Liver (tissue), 9 donors: ENCODE results near the gene ABCA8. TPM values are rescaled to one million over a fixed set of nuclear protein-coding genes. Genes with fewer than 3 reads are reported as not detected.

Experiments used
- DNase-seq: peaks from one replicate; pipeline ENCODE4 v3.0.0-alpha.2; 2017; ENCODE audit warnings: low spot score
- H3K27ac ChIP-seq, 2 donors: one replicate each; pipeline ENCODE4 v1.7.0; 2013; ENCODE audit warnings: inconsistent platforms in 2 of 2, low read length in 2 of 2, control low read depth in 1 of 2, low read depth in 1 of 2, mild to moderate bottlenecking in 1 of 2
- H3K27me3 ChIP-seq, 4 donors: one replicate each; pipeline versions ENCODE4 v1.6.1 to v1.7.0; 2013; ENCODE audit warnings: low read length in 3 of 4, inconsistent platforms in 1 of 4, mild to moderate bottlenecking in 1 of 4, moderate library complexity in 1 of 4; ENCODE audit not compliant: control insufficient read depth in 4 of 4, insufficient read depth in 4 of 4
- H3K36me3 ChIP-seq, 4 donors: one replicate each; pipeline versions ENCODE4 v1.6.1 to v1.7.0; 2013; ENCODE audit warnings: low read length in 3 of 4, mild to moderate bottlenecking in 3 of 4, low read depth in 1 of 4, moderate library complexity in 1 of 4; ENCODE audit not compliant: control insufficient read depth in 4 of 4, insufficient read depth in 3 of 4
- H3K4me1 ChIP-seq, 4 donors: one replicate each; pipeline versions ENCODE4 v1.6.1 to v1.7.0; 2013; ENCODE audit warnings: low read length in 3 of 4, mild to moderate bottlenecking in 3 of 4, moderate library complexity in 1 of 4; ENCODE audit not compliant: control insufficient read depth in 4 of 4, insufficient read depth in 4 of 4
- H3K4me3 ChIP-seq, 3 donors: one replicate each; pipeline versions ENCODE4 v1.6.1 to v1.7.0; 2013; ENCODE audit warnings: low read length in 3 of 3, control low read depth in 1 of 3, low read depth in 1 of 3, mild to moderate bottlenecking in 1 of 3
- H3K9ac ChIP-seq, 2 donors: one replicate each; pipeline ENCODE4 v1.7.0; 2013; ENCODE audit warnings: low read length in 2 of 2, mild to moderate bottlenecking in 2 of 2, moderate library complexity in 2 of 2, control low read depth in 1 of 2, low read depth in 1 of 2
- H3K9me3 ChIP-seq, 4 donors: one replicate each; pipeline versions ENCODE4 v1.6.1 to v1.7.0; 2013; ENCODE audit warnings: low read length in 3 of 4; ENCODE audit not compliant: control insufficient read depth in 4 of 4
- ATF3 ChIP-seq: IDR thresholded peaks from 2 replicates; pipeline ENCODE4 v1.6.1; 2016; ENCODE audit warnings: antibody characterized with exemption
- GABPA ChIP-seq, 2 donors: IDR thresholded peaks in 1 of 2; conservative IDR thresholded peaks in 1 of 2; 2 replicates each; pipeline ENCODE4 v1.6.1; 2016; ENCODE audit warnings: antibody characterized with exemption in 2 of 2, mild to moderate bottlenecking in 1 of 2, moderate library complexity in 1 of 2
- HNF4A ChIP-seq, 2 donors: conservative IDR thresholded peaks; 2 replicates each; pipeline ENCODE4 v1.6.1; 2016; ENCODE audit warnings: antibody characterized with exemption in 2 of 2, mild to moderate bottlenecking in 2 of 2
- HNF4G ChIP-seq: IDR thresholded peaks from 2 replicates; pipeline ENCODE4 v1.6.1; 2016; ENCODE audit warnings: antibody characterized with exemption
- RAD21 ChIP-seq, 2 donors: IDR thresholded peaks; 2 replicates each; pipeline ENCODE4 v1.6.1; 2016; ENCODE audit warnings: antibody characterized with exemption in 2 of 2, mild to moderate bottlenecking in 2 of 2
- YY1 ChIP-seq: IDR thresholded peaks from 2 replicates; pipeline ENCODE4 v1.6.1; 2016; ENCODE audit warnings: antibody characterized with exemption, mild to moderate bottlenecking
- WGBS: extraction: QIAGEN DNeasy Blood & Tissue Kit; methylation state at CpG from one replicate; pipeline ENCODE4 v1.1.7; 2013; 5-methylcytosine and 5-hydroxymethylcytosine counted together
- polyA plus RNA-seq, 2 donors: library from polyadenylated mRNA; stranded (reverse) in 1 of 2; unstranded in 1 of 2; fragments of 200-250 nt in 1 of 2; fragments of >200 nt in 1 of 2; fragmentation: Nextera tagmentation in 1 of 2; extraction: Ambion mirVana in 1 of 2; gene quantifications; one replicate each; pipeline versions ENCODE4 v1.2.1 to v1.2.3, GENCODE V29; 2013 to 2015
- total RNA-seq, 2 donors: library from RNA; depleted of rRNA; stranded (reverse); fragments of >200 nt; gene quantifications; one replicate each; pipeline ENCODE4 v1.2.3, GENCODE V29; 2014
- TF ChIP-seq, protein P1 (sequence below): fragments of 150-350 bp; IDR thresholded peaks from 2 replicates; pipeline ENCODE4 v1.5.1; 2017; ENCODE audit warnings: improper control_type of control experiment, low read depth, low read length; ENCODE audit not compliant: missing input control
- TF ChIP-seq, protein P2 (sequence below): IDR thresholded peaks from 2 replicates; pipeline ENCODE4 v1.6.1; 2016; ENCODE audit warnings: antibody characterized with exemption
- TF ChIP-seq, protein P3 (sequence below): IDR thresholded peaks from 2 replicates; pipeline ENCODE4 v1.6.1; 2016; ENCODE audit warnings: antibody characterized with exemption, mild to moderate bottlenecking
- TF ChIP-seq, protein P4 (sequence below): IDR thresholded peaks from 2 replicates; pipeline ENCODE4 v1.6.1; 2016; ENCODE audit warnings: antibody characterized with exemption
- donor health status: healthy.
- donor health status: healthy.
- donor health status: healthy.
- donor health status: healthy.
- donor health status: healthy.

Gene ABCA8
- total and polyA plus RNA-seq, 4 donors = 9.3 to 72.2 (median 14.0) TPM

DNA sequence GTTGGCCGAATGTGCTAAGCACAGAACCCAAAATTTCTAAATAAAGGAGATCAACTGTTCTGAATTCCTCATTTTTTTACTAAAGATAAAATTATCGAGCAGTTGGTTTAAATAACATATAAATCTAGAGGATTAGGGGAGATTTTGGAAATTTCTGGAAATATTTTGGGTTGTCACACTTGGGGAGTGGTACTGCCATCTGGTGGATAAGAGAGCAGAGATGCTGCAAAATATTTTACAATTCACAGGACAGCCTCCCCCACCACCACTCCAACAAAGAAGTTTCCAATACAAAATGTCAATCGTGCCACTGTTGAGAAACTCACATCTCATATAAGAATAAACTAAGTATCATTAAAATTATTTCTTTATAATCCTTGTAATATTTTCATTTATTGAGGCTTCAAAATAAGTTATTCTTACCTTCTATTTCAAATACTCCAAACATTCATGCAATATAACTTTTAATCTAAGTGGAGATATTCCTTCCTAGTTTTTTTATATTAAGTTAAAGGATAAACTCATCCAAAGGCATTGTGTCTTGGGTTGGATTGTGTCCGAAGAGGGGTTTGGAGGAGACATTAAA is 17.0 kb upstream of the ABCA8 start:
- WGBS = 50% methylated on average over 4 of the region's 4 CpGs
- peaks cover 0 to 5% (median 2%) of the 10 kb centered on the region in 4 donors for H3K4me1 ChIP-seq
- no peak overlapping the region for H3K27ac ChIP-seq
- H3K4me3 ChIP-seq = no peak overlapping the region
- H3K9me3 ChIP-seq = no peaks in the 10 kb centered on the region
- peak overlapping the region in 1 of 2 donors; percentile 1 for H3K9ac ChIP-seq
- TF ChIP-seq RAD21 (IDR thresholded peaks at IDR 0.05) (peak; percentile 91 to 94), HNF4G (peak; percentile 9), GABPA (IDR thresholded peaks at IDR 0.05 in 1 of 2, conservative IDR thresholded peaks at IDR 0.05 in 1 of 2) (no peak)
- TF ChIP-seq, protein P1, sequence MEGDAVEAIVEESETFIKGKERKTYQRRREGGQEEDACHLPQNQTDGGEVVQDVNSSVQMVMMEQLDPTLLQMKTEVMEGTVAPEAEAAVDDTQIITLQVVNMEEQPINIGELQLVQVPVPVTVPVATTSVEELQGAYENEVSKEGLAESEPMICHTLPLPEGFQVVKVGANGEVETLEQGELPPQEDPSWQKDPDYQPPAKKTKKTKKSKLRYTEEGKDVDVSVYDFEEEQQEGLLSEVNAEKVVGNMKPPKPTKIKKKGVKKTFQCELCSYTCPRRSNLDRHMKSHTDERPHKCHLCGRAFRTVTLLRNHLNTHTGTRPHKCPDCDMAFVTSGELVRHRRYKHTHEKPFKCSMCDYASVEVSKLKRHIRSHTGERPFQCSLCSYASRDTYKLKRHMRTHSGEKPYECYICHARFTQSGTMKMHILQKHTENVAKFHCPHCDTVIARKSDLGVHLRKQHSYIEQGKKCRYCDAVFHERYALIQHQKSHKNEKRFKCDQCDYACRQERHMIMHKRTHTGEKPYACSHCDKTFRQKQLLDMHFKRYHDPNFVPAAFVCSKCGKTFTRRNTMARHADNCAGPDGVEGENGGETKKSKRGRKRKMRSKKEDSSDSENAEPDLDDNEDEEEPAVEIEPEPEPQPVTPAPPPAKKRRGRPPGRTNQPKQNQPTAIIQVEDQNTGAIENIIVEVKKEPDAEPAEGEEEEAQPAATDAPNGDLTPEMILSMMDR = peak; percentile 78
- DNase-seq = no peak
- peaks cover 1 to 13% (median 5%) of the 10 kb centered on the region in 4 donors for H3K36me3 ChIP-seq
- H3K27me3 ChIP-seq = no peaks in the 10 kb centered on the region

GRCh38 chr17:68969101-68969500 is 13.9 kb upstream of the ABCA8 start:
- no peak for TF ChIP-seq HNF4A (conservative IDR thresholded peaks at IDR 0.05)
- TF ChIP-seq, protein P2, sequence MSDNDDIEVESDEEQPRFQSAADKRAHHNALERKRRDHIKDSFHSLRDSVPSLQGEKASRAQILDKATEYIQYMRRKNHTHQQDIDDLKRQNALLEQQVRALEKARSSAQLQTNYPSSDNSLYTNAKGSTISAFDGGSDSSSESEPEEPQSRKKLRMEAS = no peak
- no peak for TF ChIP-seq ATF3
- Histone ChIP-seq H3K9ac (no peak overlapping the region), H3K36me3 (no peaks in the 10 kb centered on the region), H3K9me3 (no peaks in the 10 kb centered on the region), H3K27ac (no peak overlapping the region), H3K27me3 (no peaks in the 10 kb centered on the region), H3K4me1 (peaks cover 0 to 5% (median 2%) of the 10 kb centered on the region in 4 donors), H3K4me3 (no peak overlapping the region)
- no peak for DNase-seq
- 88% methylated on average over 5 of the region's 5 CpGs for WGBS

DNA sequence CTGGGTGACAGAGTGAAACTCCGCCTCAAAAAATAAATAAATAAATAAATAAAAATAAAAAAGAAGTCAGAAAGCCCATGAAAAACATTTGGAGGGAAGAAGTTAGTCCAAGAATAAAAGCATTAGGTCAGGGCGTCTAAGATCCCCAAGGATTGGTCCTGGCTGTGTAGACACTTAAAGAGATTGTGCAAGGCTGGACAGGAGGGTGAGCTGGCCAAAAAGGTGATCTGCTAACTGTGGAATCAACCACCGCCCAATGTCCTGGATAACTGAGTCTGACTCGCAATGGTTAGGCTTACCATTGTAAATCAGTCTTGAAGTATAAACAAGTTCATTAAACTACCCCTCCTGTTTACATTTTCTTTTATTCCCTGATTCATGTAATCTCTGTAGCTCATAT is 8.8 kb upstream of the ABCA8 start:
- H3K27me3 ChIP-seq = no peaks in the 10 kb centered on the region
- H3K9ac ChIP-seq = no peak overlapping the region
- no peaks in the 10 kb centered on the region for H3K36me3 ChIP-seq
- H3K4me3 ChIP-seq = no peak overlapping the region
- no peak overlapping the region for H3K27ac ChIP-seq
- TF ChIP-seq, protein P3, sequence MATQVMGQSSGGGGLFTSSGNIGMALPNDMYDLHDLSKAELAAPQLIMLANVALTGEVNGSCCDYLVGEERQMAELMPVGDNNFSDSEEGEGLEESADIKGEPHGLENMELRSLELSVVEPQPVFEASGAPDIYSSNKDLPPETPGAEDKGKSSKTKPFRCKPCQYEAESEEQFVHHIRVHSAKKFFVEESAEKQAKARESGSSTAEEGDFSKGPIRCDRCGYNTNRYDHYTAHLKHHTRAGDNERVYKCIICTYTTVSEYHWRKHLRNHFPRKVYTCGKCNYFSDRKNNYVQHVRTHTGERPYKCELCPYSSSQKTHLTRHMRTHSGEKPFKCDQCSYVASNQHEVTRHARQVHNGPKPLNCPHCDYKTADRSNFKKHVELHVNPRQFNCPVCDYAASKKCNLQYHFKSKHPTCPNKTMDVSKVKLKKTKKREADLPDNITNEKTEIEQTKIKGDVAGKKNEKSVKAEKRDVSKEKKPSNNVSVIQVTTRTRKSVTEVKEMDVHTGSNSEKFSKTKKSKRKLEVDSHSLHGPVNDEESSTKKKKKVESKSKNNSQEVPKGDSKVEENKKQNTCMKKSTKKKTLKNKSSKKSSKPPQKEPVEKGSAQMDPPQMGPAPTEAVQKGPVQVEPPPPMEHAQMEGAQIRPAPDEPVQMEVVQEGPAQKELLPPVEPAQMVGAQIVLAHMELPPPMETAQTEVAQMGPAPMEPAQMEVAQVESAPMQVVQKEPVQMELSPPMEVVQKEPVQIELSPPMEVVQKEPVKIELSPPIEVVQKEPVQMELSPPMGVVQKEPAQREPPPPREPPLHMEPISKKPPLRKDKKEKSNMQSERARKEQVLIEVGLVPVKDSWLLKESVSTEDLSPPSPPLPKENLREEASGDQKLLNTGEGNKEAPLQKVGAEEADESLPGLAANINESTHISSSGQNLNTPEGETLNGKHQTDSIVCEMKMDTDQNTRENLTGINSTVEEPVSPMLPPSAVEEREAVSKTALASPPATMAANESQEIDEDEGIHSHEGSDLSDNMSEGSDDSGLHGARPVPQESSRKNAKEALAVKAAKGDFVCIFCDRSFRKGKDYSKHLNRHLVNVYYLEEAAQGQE = no peak
- TF ChIP-seq, protein P4, sequence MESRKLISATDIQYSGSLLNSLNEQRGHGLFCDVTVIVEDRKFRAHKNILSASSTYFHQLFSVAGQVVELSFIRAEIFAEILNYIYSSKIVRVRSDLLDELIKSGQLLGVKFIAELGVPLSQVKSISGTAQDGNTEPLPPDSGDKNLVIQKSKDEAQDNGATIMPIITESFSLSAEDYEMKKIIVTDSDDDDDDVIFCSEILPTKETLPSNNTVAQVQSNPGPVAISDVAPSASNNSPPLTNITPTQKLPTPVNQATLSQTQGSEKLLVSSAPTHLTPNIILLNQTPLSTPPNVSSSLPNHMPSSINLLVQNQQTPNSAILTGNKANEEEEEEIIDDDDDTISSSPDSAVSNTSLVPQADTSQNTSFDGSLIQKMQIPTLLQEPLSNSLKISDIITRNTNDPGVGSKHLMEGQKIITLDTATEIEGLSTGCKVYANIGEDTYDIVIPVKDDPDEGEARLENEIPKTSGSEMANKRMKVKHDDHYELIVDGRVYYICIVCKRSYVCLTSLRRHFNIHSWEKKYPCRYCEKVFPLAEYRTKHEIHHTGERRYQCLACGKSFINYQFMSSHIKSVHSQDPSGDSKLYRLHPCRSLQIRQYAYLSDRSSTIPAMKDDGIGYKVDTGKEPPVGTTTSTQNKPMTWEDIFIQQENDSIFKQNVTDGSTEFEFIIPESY = no peak
- no peak for TF ChIP-seq GABPA (IDR thresholded peaks at IDR 0.05 in 1 of 2, conservative IDR thresholded peaks at IDR 0.05 in 1 of 2)
- TF ChIP-seq, protein P2 = no peak
- no peak for TF ChIP-seq YY1
- no peak for DNase-seq
- H3K4me1 ChIP-seq = no peaks in the 10 kb centered on the region
- WGBS = 96% methylated on average over 4 of the region's 4 CpGs
- H3K9me3 ChIP-seq = no peaks in the 10 kb centered on the region
